Measurements from ENCODE around the gene CDA.

The CDA gene

GRCh38 chr1:20586953-20587660 is 1.8 kb upstream of the CDA start:
- Histone ChIP-seq H3K4me2 (ENCODE audit: low read depth, low read length, poor library complexity, severe bottlenecking) (no peak overlapping the region), H3K9ac (ENCODE audit: low read length) (no peak overlapping the region), H3K9me2 (replicated peaks; ENCODE audit: insufficient read depth, low read length) (no peaks in the 10 kb centered on the region), H3K27me3 (ENCODE audit: low read length) (no peaks in the 10 kb centered on the region), H3K27ac (ENCODE audit: low read depth, low read length) (no peak overlapping the region), H2AFZ (ENCODE audit: low read depth, low read length, severe bottlenecking) (no peak overlapping the region), H4K20me1 (ENCODE audit: low read depth, low read length) (no peaks in the 10 kb centered on the region), H3K9me3 (ENCODE audit: insufficient read depth, low read length) (no peaks in the 10 kb centered on the region), H3F3A (ENCODE audit: insufficient read depth) (no peaks in the 10 kb centered on the region), H3K4me3 (ENCODE audit: insufficient read depth, low read length, poor library complexity, severe bottlenecking) (no peak overlapping the region), H3K79me2 (ENCODE audit: insufficient read depth, low read length) (no peaks in the 10 kb centered on the region), H3K36me3 (ENCODE audit: low read length) (no peaks in the 10 kb centered on the region)
- TF ChIP-seq EZH2phosphoT487 (conservative IDR thresholded peaks at IDR 0.05; ENCODE audit: low read length) (no peak), CTCF (IDR thresholded peaks at IDR 0.05; ENCODE audit: insufficient read depth, low read length, poor library complexity, severe bottlenecking) (no peak)

GRCh38 chr1:20587661-20588053 is 1.2 kb upstream of the CDA start:
- no peaks in the 10 kb centered on the region for H3K36me3 ChIP-seq (ENCODE audit: low read length)
- H3K9me3 ChIP-seq (ENCODE audit: insufficient read depth, low read length): no peaks in the 10 kb centered on the region
- H3K79me2 ChIP-seq (ENCODE audit: insufficient read depth, low read length): no peaks in the 10 kb centered on the region
- no peaks in the 10 kb centered on the region for H4K20me1 ChIP-seq (ENCODE audit: low read depth, low read length)
- no peaks in the 10 kb centered on the region for H3F3A ChIP-seq (ENCODE audit: insufficient read depth)
- no peak overlapping the region for H2AFZ ChIP-seq (ENCODE audit: low read depth, low read length, severe bottlenecking)
- no peaks in the 10 kb centered on the region for H3K9me2 ChIP-seq (replicated peaks; ENCODE audit: insufficient read depth, low read length)
- no peak overlapping the region for H3K4me2 ChIP-seq (ENCODE audit: low read depth, low read length, poor library complexity, severe bottlenecking)
- H3K27me3 ChIP-seq (ENCODE audit: low read length): no peaks in the 10 kb centered on the region
- TF ChIP-seq EZH2phosphoT487 (conservative IDR thresholded peaks at IDR 0.05; ENCODE audit: low read length) (no peak), CTCF (IDR thresholded peaks at IDR 0.05; ENCODE audit: insufficient read depth, low read length, poor library complexity, severe bottlenecking) (no peak)
- no peak overlapping the region for H3K27ac ChIP-seq (ENCODE audit: low read depth, low read length)
- H3K9ac ChIP-seq (ENCODE audit: low read length): no peak overlapping the region
- H3K4me3 ChIP-seq (ENCODE audit: insufficient read depth, low read length, poor library complexity, severe bottlenecking): no peak overlapping the region

- Histone ChIP-seq H3K79me2 (ENCODE audit: insufficient read depth, low read length) (no peaks in the 10 kb centered on the region), H3K9ac (ENCODE audit: low read length) (no peak overlapping the region), H2AFZ (ENCODE audit: low read depth, low read length, severe bottlenecking) (no peak overlapping the region), H3F3A (ENCODE audit: insufficient read depth) (no peaks in the 10 kb centered on the region), H3K9me2 (replicated peaks; ENCODE audit: insufficient read depth, low read length) (no peaks in the 10 kb centered on the region), H3K4me3 (ENCODE audit: insufficient read depth, low read length, poor library complexity, severe bottlenecking) (no peak overlapping the region), H3K9me3 (ENCODE audit: insufficient read depth, low read length) (no peaks in the 10 kb centered on the region), H3K27me3 (ENCODE audit: low read length) (no peaks in the 10 kb centered on the region), H4K20me1 (ENCODE audit: low read depth, low read length) (no peaks in the 10 kb centered on the region), H3K36me3 (ENCODE audit: low read length) (no peaks in the 10 kb centered on the region), H3K27ac (ENCODE audit: low read depth, low read length) (no peak overlapping the region), H3K4me2 (ENCODE audit: low read depth, low read length, poor library complexity, severe bottlenecking) (no peak overlapping the region)
- TF ChIP-seq EZH2phosphoT487 (conservative IDR thresholded peaks at IDR 0.05; ENCODE audit: low read length) (no peak), CTCF (IDR thresholded peaks at IDR 0.05; ENCODE audit: insufficient read depth, low read length, poor library complexity, severe bottlenecking) (no peak)
These were observed 708 bp downstream of the CDA start for GRCh38 chr1:20589331-20590278.

All from SU-DHL-6 (cell line).